Measurements from ENCODE around the gene OR4K2. TPM values are rescaled to one million over a fixed set of nuclear protein-coding genes. Genes with fewer than 3 reads are reported as not detected.
"Not testable (repeated sequence)": the region's sequence is repeated elsewhere in the genome, so short reads cannot be mapped to it uniquely, and the experiment has no call there.

OR4K2 gene
- not detected for total RNA-seq

- DNase-seq (ENCODE audit: low spot score): no peak
These were observed at the start of gene OR4K2 for GRCh38 chr14:19874842-19875241. OR4K2 (plus strand) TSS chr14:19875142; CDS start chr14:19876268, 1,126 bp downstream.

GRCh38 chr14:19827626-19828244 is 47.2 kb upstream of the OR4K2 start:
- DNase-seq (ENCODE audit: low spot score): not testable (repeated sequence)

GRCh38 chr14:19828314-19828713 is 46.6 kb upstream of the OR4K2 start:
- no peak for DNase-seq (ENCODE audit: low spot score)

GRCh38 chr14:19834203-19834848 is 40.6 kb upstream of the OR4K2 start:
- not testable (repeated sequence) for DNase-seq (ENCODE audit: low spot score)

- no peak for DNase-seq (ENCODE audit: low spot score)
These were observed 36.5 kb upstream of the OR4K2 start for GRCh38 chr14:19838433-19838832.

DNA sequence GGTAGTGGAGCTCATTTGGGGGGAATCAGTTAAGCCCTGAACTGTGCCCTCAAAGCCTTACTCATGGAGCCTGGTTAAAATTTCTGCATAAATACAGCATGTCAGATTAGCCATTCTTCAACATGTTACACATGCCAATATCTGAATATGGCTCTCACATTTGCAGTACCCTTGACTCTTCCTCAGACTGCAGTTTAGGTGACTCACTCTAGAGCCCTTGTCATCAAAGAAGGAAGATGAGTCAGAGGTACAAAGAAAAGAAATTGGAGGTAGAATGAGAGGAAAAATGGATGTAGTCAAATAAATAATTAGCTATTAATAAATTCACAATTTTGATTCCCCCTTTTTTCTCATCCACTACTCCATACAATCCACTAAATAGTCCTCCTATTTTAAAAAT is 23.6 kb upstream of the OR4K2 start:
- no peak for DNase-seq (ENCODE audit: low spot score)

- not testable (repeated sequence) for DNase-seq (ENCODE audit: low spot score)
These were observed 8.8 kb upstream of the OR4K2 start for GRCh38 chr14:19866061-19866669.

DNA sequence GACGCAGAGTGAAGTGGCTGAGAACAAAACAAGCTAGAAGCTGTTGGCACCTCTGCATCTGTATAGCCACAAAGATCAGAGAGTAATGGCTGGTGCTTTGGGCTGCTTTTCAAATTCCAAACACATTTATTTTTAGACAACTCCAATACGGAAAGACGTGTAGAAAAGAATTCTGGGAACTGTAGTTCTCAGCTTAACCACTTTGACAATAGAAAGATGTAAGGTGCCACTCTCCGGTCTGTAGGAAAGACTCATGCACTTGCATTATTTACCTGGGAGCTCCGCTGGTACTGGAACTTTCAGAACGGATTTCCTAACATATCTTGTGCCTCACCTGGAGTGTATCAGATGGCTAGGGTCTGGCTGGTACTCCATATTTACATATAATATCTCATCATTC is 1.8 kb upstream of the OR4K2 start:
- no peak for DNase-seq (ENCODE audit: low spot score)

DNA sequence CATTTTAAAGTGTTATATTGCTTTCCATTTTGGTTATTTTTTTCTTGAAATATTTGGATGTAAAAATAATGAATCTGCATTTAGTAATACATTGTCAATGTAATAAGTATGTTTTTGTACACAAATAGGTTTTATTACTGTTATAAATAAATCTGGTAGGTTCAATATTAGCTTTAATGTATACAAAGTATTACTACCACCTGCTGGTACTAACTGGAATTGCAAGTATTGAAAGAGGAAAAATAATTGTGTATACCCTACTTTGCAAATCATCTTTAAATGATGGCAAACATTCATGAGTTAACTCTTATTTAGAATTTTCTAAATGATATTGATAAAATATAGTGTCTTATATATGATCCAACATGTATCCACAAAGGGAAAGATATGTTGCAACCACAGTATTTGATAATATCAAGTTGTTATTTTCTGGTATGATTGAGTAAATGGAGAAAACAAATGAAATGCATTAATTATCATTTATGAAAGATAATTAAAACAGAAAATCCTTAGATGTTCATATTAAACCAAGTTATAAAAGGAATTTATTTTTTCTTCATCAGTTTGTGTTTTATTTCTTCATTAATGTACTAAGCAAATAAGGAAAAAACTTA is 3.2 kb downstream of the OR4K2 start:
- no peak for DNase-seq (ENCODE audit: low spot score)

- no peak for DNase-seq (ENCODE audit: low spot score)
These were observed 20.3 kb downstream of the OR4K2 start for GRCh38 chr14:19895282-19895681.

DNA sequence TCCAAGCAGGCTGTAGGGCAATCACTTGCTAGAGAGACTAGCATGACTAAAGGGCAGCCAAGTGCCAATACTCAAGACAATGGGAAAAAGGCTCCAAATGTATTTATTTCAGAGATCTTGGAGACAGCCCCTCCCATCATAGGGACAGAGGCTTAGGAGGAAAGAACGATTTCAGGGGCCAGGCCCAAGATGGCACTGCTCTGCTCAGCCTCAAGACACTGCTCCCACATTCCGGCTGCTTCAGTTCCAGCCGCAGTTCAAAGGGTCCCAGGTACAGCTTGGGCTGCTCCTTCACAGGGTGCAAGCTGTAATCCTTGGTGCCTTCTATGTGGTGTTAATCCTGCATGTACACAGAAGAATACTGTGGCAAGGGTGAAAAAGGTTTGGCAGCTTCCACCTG is 26.1 kb downstream of the OR4K2 start:
- DNase-seq (ENCODE audit: low spot score): no peak

- DNase-seq (ENCODE audit: low spot score): no peak
These were observed 27.5 kb downstream of the OR4K2 start for GRCh38 chr14:19902409-19902808.

GRCh38 chr14:19906665-19907064 is 31.7 kb downstream of the OR4K2 start:
- DNase-seq (ENCODE audit: low spot score): no peak

DNA sequence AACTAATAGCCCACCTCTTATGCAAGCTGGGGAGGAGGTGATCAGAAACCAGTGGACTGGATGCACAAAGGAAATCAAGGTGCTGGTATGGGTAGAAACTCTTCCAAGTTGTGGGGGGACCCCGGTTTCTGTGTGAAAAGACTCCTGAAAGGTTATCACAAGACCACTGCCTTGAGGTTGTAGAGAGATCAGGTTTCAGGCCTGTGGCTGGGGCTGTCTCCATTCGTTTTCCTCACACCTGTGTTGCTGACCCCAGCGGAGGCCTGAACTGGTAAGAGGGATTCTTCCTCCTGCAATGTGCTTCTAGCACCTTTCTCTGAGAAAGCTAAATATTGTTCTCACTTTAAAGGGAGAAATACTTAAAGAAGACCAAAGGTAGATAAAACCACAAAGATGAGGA is 36.2 kb downstream of the OR4K2 start:
- DNase-seq (ENCODE audit: low spot score): no peak

DNA sequence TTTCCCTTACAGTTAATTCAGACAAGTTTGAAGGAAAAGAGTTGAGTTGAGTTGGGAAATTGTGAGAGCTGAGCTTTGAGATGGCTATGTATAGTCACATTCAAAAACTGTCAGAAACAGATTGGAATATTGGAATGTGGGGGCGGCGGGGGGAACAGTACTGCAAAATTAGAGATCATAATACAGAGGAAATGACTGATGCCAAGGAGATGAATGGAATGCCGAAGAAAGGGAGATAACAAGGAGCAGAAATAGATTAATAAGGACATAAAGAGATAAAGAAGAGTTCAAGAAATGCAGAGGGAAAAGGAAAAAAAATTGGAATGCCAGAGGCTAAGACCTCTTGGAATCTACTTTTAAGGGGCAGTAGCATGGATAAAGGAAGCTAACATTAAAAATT is 42.3 kb downstream of the OR4K2 start:
- DNase-seq (ENCODE audit: low spot score): no peak

DNA sequence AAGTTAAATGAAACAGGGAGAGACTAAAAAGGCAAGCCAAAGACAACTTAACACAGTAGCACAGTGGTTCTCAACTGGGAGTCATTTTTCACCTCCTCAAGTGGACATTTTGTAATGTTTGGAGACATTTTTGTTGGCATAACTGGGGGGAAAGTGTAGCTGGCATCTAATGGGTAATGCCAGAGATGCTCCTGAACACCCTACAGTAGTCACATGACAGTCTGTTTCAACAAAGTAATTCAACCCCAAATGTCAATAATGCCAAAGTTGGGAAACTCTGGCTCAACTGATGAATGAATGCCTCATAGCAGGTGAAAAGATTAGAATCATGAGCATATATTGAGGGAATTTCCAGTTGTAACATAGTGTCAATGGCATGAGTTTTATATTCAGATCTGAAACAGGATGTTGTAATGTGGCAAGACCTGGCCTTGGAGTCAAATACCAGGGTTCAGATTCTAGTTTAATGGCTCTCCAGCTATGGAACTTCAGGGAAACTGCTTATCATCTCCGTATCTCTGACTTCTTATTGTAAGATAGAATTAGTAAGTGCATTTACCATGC is 43.1 kb downstream of the OR4K2 start:
- no peak for DNase-seq (ENCODE audit: low spot score)

DNA sequence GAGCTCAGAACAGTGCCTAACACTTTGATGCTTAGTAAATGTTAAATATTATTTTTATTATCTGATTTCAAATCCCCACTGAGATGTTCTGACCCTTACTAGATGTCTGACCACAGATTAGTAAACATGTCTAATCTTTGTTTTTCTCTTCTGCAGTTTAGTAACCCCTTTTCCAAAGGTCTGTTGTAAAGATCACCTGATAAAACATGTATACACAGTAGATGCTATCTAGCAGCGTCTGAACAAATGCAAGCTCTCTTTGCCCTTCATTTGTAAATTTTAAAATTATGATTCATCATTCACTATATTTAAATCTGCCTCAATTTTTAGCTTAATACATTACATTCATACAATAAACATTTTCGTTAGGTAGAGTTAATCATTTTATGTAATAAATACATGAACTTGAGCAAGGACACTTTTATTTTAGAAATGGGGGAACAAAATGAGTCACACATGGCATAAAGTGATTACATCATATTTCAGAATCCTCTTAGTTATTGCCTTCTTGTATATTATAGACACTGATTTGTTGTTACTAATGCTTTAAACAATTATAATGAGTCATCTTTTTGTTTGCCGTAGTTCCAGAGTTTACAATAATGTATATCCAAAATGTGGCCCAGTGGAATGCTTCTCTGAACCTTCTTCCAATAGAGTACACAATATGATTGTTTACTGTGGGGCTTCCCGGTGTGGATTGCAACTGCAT is 43.8 kb downstream of the OR4K2 start:
- no peak for DNase-seq (ENCODE audit: low spot score)

- DNase-seq (ENCODE audit: low spot score): no peak
These were observed 45.2 kb downstream of the OR4K2 start, which contains the start of gene OR4K5 for GRCh38 chr14:19920021-19920657. OR4K5 (plus strand) TSS chr14:19920607; CDS start chr14:19920607, 0 bp downstream.

DNA sequence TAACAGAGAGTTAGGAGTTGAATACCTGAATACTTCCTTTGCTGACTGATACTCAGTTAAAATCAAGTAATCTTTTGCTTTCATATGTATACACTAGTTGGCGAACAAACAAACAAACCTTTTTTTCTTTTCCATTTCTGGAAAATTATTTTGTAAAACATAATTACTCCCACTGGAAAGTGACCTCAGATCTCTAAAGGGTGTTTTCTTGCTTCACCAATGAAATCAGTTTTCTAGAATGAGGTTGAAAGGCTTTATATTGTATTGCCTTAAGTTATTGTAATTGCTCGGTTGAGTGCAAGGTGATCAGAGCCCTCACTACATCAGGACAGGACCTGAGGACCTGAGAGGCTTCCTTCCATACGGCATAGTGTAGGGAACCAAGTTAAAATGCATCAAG is 55.7 kb downstream of the OR4K2 start, which contains the start of gene OR4K1:
Gene OR4K1 (plus strand): TSS at position 301 of the 400 bp plus-strand sequence. CDS start 4,750 bp downstream, outside the sequence.
- DNase-seq (ENCODE audit: low spot score): no peak
